OCI-LY1 (cell line): ENCODE data around the gene REV3L.

Experiments
- H2AFZ ChIP-seq: fragments of 200-600 bp; sonication (generic), shearing (Covaris generic); 2 replicates; pipeline ENCODE4 v1.6.0; 2014; ENCODE audit warnings: antibody characterized with exemption, mild to moderate bottlenecking, low read length
- H3F3A ChIP-seq: fragments of 200-600 bp; sonication (generic), shearing (Covaris generic); 2 replicates; pipeline ENCODE4 v1.6.0; 2014; ENCODE audit warnings: mild to moderate bottlenecking, antibody characterized with exemption, low read length, moderate library complexity; ENCODE audit not compliant: insufficient read depth
- H3K27ac ChIP-seq: fragments of 200-600 bp; sonication (generic); 2 replicates; pipeline ENCODE4 v1.5.1; 2014; ENCODE audit warnings: low read length, mixed run types, mild to moderate bottlenecking, low read depth; ENCODE audit not compliant: poor library complexity, severe bottlenecking
- H3K27me3 ChIP-seq: fragments of 200-600 bp; sonication (generic); 2 replicates; pipeline ENCODE4 v1.6.0; 2014; ENCODE audit warnings: antibody characterized with exemption, mild to moderate bottlenecking, low read length, moderate library complexity; ENCODE audit not compliant: insufficient read depth
- H3K36me3 ChIP-seq: fragments of 200-600 bp; sonication (generic); 2 replicates; pipeline ENCODE4 v1.6.1; 2014; ENCODE audit warnings: mild to moderate bottlenecking, antibody characterized with exemption, low read length, moderate library complexity, mixed read lengths; ENCODE audit not compliant: insufficient read depth
- H3K4me1 ChIP-seq: fragments of 200-600 bp; sonication (generic); 2 replicates; pipeline ENCODE4 v1.5.1; 2014; ENCODE audit warnings: mild to moderate bottlenecking, low read length, moderate library complexity; ENCODE audit not compliant: insufficient read depth, severe bottlenecking
- H3K4me2 ChIP-seq: fragments of 200-600 bp; sonication (generic), shearing (Covaris generic); 2 replicates; pipeline ENCODE4 v1.6.1; 2014; ENCODE audit warnings: low read length
- H3K4me3 ChIP-seq: fragments of 200-600 bp; sonication (generic); 2 replicates; pipeline ENCODE4 v1.5.1; 2014; ENCODE audit warnings: low read length, low read depth, mild to moderate bottlenecking, mixed read lengths; ENCODE audit not compliant: poor library complexity, severe bottlenecking
- H3K79me2 ChIP-seq: fragments of 200-600 bp; shearing (Covaris generic); 2 replicates; pipeline ENCODE4 v1.6.1; 2016; ENCODE audit warnings: mixed run types, low read length, mixed read lengths; ENCODE audit not compliant: insufficient read depth
- H3K9ac ChIP-seq: fragments of 200-600 bp; sonication (generic), shearing (Covaris generic); 2 replicates; pipeline ENCODE4 v1.6.1; 2014; ENCODE audit warnings: mild to moderate bottlenecking, low read length, mixed read lengths
- H3K9me2 ChIP-seq: fragments of 200-600 bp; sonication (generic), shearing (Covaris generic); 2 replicates; pipeline ENCODE4 v1.6.1; 2014; ENCODE audit warnings: low read depth, mild to moderate bottlenecking, low read length, mixed read lengths
- H3K9me3 ChIP-seq: fragments of 200-600 bp; shearing (Covaris generic); 2 replicates; pipeline ENCODE4 v1.6.1; 2014; ENCODE audit warnings: low read length, mixed read lengths
- H4K20me1 ChIP-seq: fragments of 200-600 bp; sonication (generic), shearing (Covaris generic); 2 replicates; pipeline ENCODE4 v1.6.0; 2016; ENCODE audit warnings: mild to moderate bottlenecking, low read length; ENCODE audit not compliant: insufficient read depth
- CTCF ChIP-seq: fragments of 200-600 bp; sonication (generic), shearing (Covaris generic); IDR thresholded peaks from 2 replicates; pipeline ENCODE4 v1.5.1; 2017; ENCODE audit warnings: mild to moderate bottlenecking, antibody characterized with exemption, low read length, moderate library complexity, mixed read lengths
- EZH2 ChIP-seq: fragments of 200-600 bp; sonication (generic), shearing (Covaris generic); IDR thresholded peaks from 2 replicates; pipeline ENCODE4 v1.8.0; 2017; ENCODE audit warnings: borderline replicate concordance, mixed run types, mild to moderate bottlenecking, antibody characterized with exemption, low read length, moderate library complexity, mixed read lengths

REV3L gene

GRCh38 chr6:111524735-111525134 lies 41.7 kb upstream of the REV3L start:
- Histone ChIP-seq H3K9ac (no peak overlapping the region), H3K4me1 (no peaks in the 10 kb centered on the region), H3K4me2 (no peak overlapping the region), H4K20me1 (no peaks in the 10 kb centered on the region), H3K27me3 (no peaks in the 10 kb centered on the region), H3F3A (no peaks in the 10 kb centered on the region), H2AFZ (no peak overlapping the region), H3K27ac (no peak overlapping the region), H3K9me2 (no peaks in the 10 kb centered on the region), H3K79me2 (no peaks in the 10 kb centered on the region), H3K4me3 (no peak overlapping the region), H3K36me3 (no peaks in the 10 kb centered on the region), H3K9me3 (no peaks in the 10 kb centered on the region)
- TF ChIP-seq CTCF (no peak), EZH2 (no peak)

DNA sequence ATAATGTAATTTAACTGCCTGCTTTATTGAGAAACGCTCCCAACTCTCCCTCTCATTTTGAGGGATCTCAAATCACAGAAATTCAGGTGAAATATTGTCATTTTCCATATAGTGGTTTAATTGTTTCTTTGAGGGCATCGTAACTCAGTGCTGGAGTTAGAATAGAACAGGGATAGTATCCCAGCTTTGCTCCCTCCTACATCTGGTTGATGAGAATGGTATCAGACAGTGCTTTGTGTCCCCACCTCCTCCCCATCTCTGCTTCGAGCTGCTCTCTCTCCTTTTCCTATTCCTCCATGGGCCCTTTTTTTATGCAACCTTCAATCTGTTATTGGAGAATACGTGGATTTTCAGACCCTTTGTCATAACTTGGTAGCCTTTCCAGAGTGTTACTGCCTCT lies 41.2 kb upstream of the REV3L start:
- no peaks in the 10 kb centered on the region for H3F3A ChIP-seq
- no peaks in the 10 kb centered on the region for H3K9me2 ChIP-seq
- TF ChIP-seq EZH2 (no peak), CTCF (no peak)
- no peaks in the 10 kb centered on the region for H3K9me3 ChIP-seq
- no peaks in the 10 kb centered on the region for H3K27me3 ChIP-seq
- no peaks in the 10 kb centered on the region for H4K20me1 ChIP-seq
- no peaks in the 10 kb centered on the region for H3K79me2 ChIP-seq
- H3K27ac ChIP-seq = no peak overlapping the region
- H3K9ac ChIP-seq = no peak overlapping the region
- H3K4me1 ChIP-seq = no peaks in the 10 kb centered on the region
- no peak overlapping the region for H3K4me2 ChIP-seq
- no peak overlapping the region for H3K4me3 ChIP-seq
- no peak overlapping the region for H2AFZ ChIP-seq
- no peaks in the 10 kb centered on the region for H3K36me3 ChIP-seq

DNA sequence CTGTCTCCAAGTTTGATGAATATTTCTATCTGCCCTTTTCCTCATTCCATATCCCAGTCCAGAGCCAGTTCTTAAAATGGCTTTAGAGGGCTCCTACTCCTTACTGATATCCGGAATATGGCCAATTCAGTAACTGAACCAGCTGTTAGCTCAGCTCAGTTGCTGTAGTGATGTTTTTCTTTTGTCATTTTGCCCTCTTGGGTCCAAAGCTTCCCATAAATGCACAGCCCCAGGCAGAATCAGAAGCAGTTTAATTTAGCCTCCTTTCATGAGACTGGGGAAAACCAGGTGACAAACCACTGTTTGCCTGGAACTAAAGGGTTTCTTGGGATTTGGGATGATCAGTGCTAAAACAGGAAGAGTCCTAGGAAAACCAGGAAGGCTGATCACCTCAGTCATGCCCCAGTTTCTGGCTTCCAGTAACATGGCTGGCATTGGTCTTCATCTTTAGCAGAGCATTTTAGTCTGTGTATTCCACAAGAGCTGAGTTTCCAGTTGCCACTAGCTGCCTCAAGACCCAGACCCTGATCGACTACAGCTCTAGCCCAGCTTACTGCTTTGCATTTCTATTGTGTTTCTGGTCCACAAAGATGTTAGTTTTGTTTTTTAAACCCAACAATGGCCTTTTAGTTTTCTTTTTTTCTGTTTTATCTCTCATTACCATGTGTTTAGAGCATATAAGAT lies 40.6 kb upstream of the REV3L start:
- Histone ChIP-seq H3F3A (no peaks in the 10 kb centered on the region), H4K20me1 (no peaks in the 10 kb centered on the region), H3K9ac (no peak overlapping the region), H2AFZ (no peak overlapping the region), H3K9me3 (no peaks in the 10 kb centered on the region), H3K27me3 (no peaks in the 10 kb centered on the region), H3K27ac (no peak overlapping the region), H3K4me3 (no peak overlapping the region), H3K79me2 (no peaks in the 10 kb centered on the region), H3K4me1 (no peaks in the 10 kb centered on the region), H3K36me3 (no peaks in the 10 kb centered on the region), H3K4me2 (no peak overlapping the region), H3K9me2 (no peaks in the 10 kb centered on the region)
- TF ChIP-seq EZH2 = no peak
- no peak for TF ChIP-seq CTCF
